Measurements from ENCODE around the gene METRNL. TPM values are rescaled to one million over a fixed set of nuclear protein-coding genes. Genes with fewer than 3 reads are reported as not detected.

METRNL gene
- total RNA-seq, 1 experiment from 2014 or later = 44.6 TPM

DNA sequence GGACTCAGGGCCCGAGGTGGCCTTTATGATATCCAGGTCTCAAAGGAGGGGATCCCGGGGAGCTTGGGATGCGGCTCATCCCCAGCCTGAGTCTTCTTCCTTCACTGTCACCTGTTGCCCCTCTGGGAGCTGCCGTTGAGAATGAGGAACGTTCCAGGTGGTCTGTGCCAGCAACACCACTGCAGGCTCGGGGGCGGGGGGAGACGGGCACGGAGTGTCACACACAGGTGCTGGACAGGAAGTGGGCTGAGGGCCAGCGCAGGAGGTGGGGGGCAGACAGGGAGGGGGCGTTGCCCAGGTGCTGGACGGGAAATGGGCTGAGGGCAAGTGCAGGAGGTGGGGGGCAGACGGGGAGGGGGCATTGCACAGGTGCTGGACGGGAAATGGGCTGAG is 28.2 kb downstream of the METRNL start:
- H3K36me3 ChIP-seq (ENCODE audit: low read depth) = no peaks in the 10 kb centered on the region
- no peak overlapping the region for H3K27ac ChIP-seq
- peaks cover 17% of the 10 kb centered on the region for H3K4me1 ChIP-seq (replicated peaks; ENCODE audit: insufficient read depth)
- no peak for DNase-seq
- no peak for TF ChIP-seq EZH2 (IDR thresholded peaks at IDR 0.05; ENCODE audit: low read depth)
- TF ChIP-seq, protein P1, sequence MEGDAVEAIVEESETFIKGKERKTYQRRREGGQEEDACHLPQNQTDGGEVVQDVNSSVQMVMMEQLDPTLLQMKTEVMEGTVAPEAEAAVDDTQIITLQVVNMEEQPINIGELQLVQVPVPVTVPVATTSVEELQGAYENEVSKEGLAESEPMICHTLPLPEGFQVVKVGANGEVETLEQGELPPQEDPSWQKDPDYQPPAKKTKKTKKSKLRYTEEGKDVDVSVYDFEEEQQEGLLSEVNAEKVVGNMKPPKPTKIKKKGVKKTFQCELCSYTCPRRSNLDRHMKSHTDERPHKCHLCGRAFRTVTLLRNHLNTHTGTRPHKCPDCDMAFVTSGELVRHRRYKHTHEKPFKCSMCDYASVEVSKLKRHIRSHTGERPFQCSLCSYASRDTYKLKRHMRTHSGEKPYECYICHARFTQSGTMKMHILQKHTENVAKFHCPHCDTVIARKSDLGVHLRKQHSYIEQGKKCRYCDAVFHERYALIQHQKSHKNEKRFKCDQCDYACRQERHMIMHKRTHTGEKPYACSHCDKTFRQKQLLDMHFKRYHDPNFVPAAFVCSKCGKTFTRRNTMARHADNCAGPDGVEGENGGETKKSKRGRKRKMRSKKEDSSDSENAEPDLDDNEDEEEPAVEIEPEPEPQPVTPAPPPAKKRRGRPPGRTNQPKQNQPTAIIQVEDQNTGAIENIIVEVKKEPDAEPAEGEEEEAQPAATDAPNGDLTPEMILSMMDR (conservative IDR thresholded peaks at IDR 0.05) = no peak
- no TSS peak for BruUV-seq (replicated peaks)
- ChIA-PET POLR2A (ENCODE audit: unreplicated experiment) (no interaction called here), CTCF (no interaction called here)
- H3K9me2 ChIP-seq (ENCODE audit: insufficient read depth) = no peaks in the 10 kb centered on the region
- no peaks in the 10 kb centered on the region for H3K9me3 ChIP-seq (ENCODE audit: insufficient read depth, low read depth)
- H2AFZ ChIP-seq = no peak overlapping the region
- peaks cover 20% of the 10 kb centered on the region; the same call in 1 of the 2 replicates for H3F3A ChIP-seq (ENCODE audit: insufficient read depth, low read depth)
- no peak overlapping the region for H3K4me2 ChIP-seq
- intact Hi-C loops (cut with micrococcal nuclease; ENCODE audit: unreplicated experiment) = no loop called here
- H3K27me3 ChIP-seq (ENCODE audit: insufficient read depth, low read depth) = no peaks in the 10 kb centered on the region
- no peak overlapping the region for H3K4me3 ChIP-seq
- no peaks in the 10 kb centered on the region for H4K20me1 ChIP-seq (ENCODE audit: insufficient read depth)
- H3K79me2 ChIP-seq (ENCODE audit: low read depth) = no peaks in the 10 kb centered on the region

DNA sequence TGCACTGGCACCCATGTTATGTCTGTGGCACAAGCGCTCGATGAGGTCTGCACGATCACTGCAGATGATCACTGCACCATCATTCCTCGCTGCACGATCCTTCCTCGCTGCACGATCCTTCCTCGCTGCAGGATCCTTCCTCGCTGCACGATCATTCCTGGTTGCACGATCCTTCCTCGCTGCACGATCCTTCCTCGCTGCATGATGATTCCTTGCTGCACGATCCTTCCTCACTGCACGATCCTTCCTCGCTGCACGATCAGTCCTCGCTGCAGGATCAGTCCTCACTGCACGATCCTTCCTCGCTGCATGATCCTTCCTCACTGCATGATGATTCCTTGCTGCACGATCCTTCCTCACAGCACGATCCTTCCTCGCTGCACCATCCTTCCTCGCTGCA is 29.3 kb downstream of the METRNL start:
- Histone ChIP-seq H3K27me3 (ENCODE audit: insufficient read depth, low read depth) (no peaks in the 10 kb centered on the region), H3K4me3 (no peak overlapping the region), H3K4me2 (no peak overlapping the region), H3K79me2 (ENCODE audit: low read depth) (no peaks in the 10 kb centered on the region), H3K9me3 (ENCODE audit: insufficient read depth, low read depth) (no peaks in the 10 kb centered on the region), H3K4me1 (replicated peaks; ENCODE audit: insufficient read depth) (peaks cover 17% of the 10 kb centered on the region), H3K27ac (no peak overlapping the region), H3K36me3 (ENCODE audit: low read depth) (no peaks in the 10 kb centered on the region), H3F3A (ENCODE audit: insufficient read depth, low read depth) (peaks cover 20% of the 10 kb centered on the region; the same call in 1 of the 2 replicates), H4K20me1 (ENCODE audit: insufficient read depth) (no peaks in the 10 kb centered on the region), H2AFZ (no peak overlapping the region), H3K9me2 (ENCODE audit: insufficient read depth) (no peaks in the 10 kb centered on the region)
- intact Hi-C loops (cut with micrococcal nuclease; ENCODE audit: unreplicated experiment) = no loop called here
- ChIA-PET CTCF (no interaction called here), POLR2A (ENCODE audit: unreplicated experiment) (no interaction called here)
- BruUV-seq (replicated peaks) = no TSS peak
- DNase-seq = no peak
- TF ChIP-seq, protein P1 (conservative IDR thresholded peaks at IDR 0.05) = no peak
- TF ChIP-seq EZH2 (IDR thresholded peaks at IDR 0.05; ENCODE audit: low read depth) = no peak

DNA sequence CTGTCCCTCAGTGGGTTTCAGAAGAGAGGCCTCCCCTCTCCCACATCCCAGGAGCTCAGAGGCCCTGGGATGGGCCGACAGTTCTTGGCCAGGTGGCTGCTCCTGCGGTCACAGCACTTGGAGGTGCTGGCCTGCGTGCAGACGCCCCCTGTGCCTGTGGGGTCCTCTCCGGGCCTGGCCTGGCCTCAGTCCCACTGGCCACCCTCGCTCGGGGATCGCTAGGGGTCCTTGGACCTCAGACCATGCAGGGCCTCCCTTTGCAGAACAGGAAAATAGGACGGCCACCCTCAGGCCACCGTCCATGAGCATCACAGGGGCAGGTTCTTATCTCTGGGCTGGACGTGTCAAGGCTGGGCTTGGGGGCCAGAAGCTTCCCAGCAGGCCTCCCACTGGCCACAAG is 30.0 kb downstream of the METRNL start:
- BruUV-seq (replicated peaks) = no TSS peak
- Histone ChIP-seq H3K79me2 (ENCODE audit: low read depth) (no peaks in the 10 kb centered on the region), H3K27ac (no peak overlapping the region), H3K9me3 (ENCODE audit: insufficient read depth, low read depth) (no peaks in the 10 kb centered on the region), H3K9me2 (ENCODE audit: insufficient read depth) (no peaks in the 10 kb centered on the region), H3K4me3 (no peak overlapping the region), H3F3A (ENCODE audit: insufficient read depth, low read depth) (peaks cover 14% of the 10 kb centered on the region; the same call in 1 of the 2 replicates), H3K27me3 (ENCODE audit: insufficient read depth, low read depth) (no peaks in the 10 kb centered on the region), H3K4me2 (peak overlapping the region; percentile 98; the same call in 1 of the 2 replicates), H3K4me1 (replicated peaks; ENCODE audit: insufficient read depth) (peaks cover 17% of the 10 kb centered on the region), H3K36me3 (ENCODE audit: low read depth) (no peaks in the 10 kb centered on the region), H4K20me1 (ENCODE audit: insufficient read depth) (no peaks in the 10 kb centered on the region), H2AFZ (no peak overlapping the region)
- ChIA-PET POLR2A (ENCODE audit: unreplicated experiment) (no interaction called here), CTCF (no interaction called here)
- TF ChIP-seq, protein P1 (conservative IDR thresholded peaks at IDR 0.05) = no peak
- TF ChIP-seq EZH2 (IDR thresholded peaks at IDR 0.05; ENCODE audit: low read depth) = no peak
- intact Hi-C loops (cut with micrococcal nuclease; ENCODE audit: unreplicated experiment) = no loop called here
- no peak for DNase-seq

All from PC-9 (cell line).